HG03175 (cell line): ENCODE measurements around the gene SNAP47.

Experiments
- ATAC-seq: cut with Tn5 transposase; IDR thresholded peaks from one replicate; pipeline ENCODE4 v1.9.1; 2021; ENCODE audit warnings: mild to moderate bottlenecking, moderate library complexity; ENCODE audit not compliant: unreplicated experiment

SNAP47 gene

GRCh38 chr1:227748496-227749182, 13.4 kb downstream of the SNAP47 start:
- ATAC-seq, result no peak

DNA sequence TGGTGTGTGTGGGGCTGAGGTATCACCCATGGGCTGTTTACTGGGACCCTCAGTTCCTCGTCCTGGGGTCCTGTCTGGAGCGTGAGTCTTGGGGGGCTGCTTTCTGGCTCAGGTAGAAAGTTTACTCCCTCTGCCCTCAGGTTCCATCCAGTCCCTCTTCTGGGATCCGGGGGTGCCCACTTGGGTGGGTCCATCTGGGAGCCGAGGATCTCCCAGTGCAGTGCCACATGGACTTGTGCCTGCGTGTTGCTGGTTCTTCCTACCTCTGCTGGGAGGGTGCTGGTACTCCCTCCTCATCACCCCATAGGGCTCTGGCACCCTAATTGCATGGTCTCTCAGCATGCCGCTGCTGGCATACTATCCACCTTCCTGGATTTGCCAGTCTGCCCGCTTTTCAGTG, 14.0 kb downstream of the SNAP47 start:
- ATAC-seq, result no peak

GRCh38 chr1:227749916-227750710, 14.9 kb downstream of the SNAP47 start:
- ATAC-seq, result no peak

- no peak for ATAC-seq
These were observed 18.9 kb downstream of the SNAP47 start for GRCh38 chr1:227753999-227754711.

DNA sequence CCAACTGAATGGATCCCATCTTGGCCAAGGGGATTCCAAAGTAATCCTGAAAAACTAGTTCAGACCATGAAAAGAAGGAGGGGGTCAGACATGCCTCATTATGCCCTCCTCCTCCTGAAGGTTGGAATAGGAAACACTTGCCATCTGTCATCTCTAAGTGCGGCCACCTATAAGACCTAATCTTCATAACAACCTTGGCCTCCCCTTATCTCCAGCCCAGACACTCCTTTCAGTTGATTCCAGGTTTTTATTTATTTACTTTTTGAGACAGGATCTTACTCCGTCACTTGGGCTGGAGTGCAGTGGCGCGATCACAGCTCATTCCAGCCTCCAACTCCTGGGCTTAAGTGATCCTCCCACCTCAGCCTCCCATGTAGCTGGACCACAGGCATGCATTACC, 19.7 kb downstream of the SNAP47 start:
- no peak for ATAC-seq

- no peak for ATAC-seq
These were observed 21.1 kb downstream of the SNAP47 start for GRCh38 chr1:227756172-227756959.

DNA sequence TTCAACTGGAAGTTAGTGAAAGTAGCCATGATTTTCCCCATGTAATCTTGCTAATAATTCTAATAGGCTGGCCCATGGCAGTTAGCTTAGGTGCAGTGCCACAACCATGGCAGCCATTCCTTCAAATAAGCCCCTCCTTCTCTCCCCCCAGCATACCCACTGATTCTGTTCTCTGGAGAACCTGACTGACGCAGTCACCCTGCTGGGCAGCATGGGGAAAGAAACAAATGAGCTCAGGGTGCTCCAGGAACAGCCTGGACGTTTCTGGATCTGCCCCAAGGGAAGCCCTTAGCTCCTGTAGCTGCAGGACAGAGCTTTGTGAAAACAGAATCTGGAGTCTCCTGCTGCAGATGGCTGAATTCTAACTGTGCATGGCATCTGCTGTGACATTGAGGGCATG, 22.5 kb downstream of the SNAP47 start:
- no peak for ATAC-seq

DNA sequence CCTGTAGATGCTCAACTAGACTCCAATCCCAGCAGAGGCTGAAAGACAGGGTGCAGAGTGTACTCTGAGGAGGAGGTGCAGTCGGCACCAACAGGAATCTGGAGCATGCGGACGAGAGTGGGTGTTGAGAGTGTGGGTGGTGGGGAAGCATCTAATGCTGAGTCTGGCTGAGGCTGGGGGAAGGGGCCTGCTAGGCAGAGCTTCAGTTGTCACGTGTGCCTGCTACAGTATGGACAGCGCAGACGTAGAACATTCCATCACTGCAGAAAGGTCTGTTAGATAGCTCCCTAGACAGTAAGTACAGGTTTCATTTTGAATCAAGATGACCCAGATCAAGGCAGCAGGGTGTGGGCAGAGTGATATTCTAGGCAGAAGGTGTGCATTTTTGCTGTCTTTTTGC, 23.1 kb downstream of the SNAP47 start:
- no peak for ATAC-seq

GRCh38 chr1:227759341-227760300, 24.4 kb downstream of the SNAP47 start:
- ATAC-seq, result no peak

- no peak for ATAC-seq
These were observed 25.1 kb downstream of the SNAP47 start for GRCh38 chr1:227760377-227760776.

DNA sequence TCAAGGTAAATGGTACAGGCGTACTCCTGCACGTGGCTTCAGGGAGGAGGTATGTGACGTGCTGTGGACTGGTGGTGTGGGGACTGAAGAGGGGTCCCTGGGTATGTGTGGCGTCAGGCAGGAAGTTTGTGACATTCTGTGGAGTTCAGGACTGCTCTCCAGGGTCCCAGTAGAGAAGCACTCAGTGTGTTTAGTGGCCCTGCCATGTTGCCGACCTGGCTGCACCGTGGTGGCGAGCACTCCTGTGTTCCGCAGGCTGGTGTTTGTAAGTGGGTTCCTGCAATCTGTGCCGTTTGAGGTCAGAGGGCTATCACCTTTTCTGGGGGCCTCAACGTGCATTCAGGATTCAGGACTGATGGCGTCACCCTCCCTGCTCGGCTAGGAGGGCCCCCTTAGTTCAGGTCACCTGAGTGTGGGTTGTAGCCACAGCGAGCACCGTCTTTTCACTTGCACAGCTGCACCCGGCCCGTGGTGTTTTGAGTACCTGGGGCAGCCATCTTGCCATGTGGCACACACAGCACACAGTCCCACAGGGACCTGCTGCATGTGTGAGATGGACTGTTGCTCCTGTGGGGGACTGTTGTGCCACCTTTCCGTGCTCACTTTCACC, 26.5 kb downstream of the SNAP47 start:
- no peak for ATAC-seq

- peak; percentile 89 for ATAC-seq
These were observed 27.1 kb downstream of the SNAP47 start for GRCh38 chr1:227762231-227762911.

DNA sequence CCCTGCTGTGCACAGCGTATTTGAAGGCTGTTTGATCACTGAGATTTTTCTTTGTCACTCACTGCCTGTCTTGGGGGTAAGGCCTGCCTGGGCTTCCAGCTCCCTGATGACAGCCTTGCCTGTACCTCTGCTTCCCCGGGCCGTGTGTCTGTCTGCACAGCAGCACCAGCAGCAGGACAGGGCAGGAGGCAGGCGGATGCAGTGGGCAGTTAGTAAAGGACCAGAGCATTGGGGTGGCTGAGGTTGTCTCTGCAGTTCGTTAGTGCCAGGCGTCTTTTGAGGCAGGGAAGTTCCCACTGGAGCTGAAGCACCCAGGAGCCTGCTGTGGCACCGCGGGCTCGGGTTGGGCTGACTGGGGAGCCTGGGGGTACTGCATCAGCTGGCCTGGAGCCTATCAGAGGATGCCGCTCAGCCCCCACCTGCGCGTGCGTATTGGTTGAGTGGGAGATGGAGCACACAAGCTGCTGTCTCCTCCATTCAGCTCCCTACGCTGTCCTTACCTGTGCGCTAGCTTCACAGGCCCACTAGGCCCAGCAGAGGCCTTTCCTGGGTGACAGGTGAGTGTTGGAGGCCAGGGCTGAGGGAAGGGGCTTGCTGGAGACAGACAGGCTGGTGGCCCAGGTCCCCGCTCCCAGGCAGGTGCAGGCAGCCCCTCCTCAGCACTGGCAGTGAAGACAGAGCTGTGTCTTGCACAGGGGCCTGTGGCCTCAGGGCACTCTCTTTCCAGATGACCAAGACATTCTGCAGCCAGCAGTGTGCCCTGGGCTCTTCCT, 28.2 kb downstream of the SNAP47 start:
- no peak for ATAC-seq

DNA sequence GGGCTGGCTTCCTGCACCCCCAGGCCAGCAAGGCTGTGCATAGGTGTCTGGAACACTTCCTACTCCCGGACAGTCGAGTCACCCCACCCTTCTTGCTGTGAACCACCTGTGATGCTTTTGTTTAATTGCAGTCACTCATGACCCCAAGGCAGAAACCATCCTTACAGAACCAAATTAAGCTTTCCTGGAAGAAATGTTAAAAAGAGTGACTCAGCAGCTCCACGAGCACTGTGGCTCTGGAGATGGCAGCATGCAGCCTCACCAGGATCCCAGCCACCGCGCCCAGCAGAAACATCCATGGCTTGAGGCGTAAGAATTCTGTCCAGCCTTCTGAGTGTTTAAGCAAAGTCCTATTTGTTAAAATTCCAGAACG, 28.8 kb downstream of the SNAP47 start:
- ATAC-seq, result no peak

DNA sequence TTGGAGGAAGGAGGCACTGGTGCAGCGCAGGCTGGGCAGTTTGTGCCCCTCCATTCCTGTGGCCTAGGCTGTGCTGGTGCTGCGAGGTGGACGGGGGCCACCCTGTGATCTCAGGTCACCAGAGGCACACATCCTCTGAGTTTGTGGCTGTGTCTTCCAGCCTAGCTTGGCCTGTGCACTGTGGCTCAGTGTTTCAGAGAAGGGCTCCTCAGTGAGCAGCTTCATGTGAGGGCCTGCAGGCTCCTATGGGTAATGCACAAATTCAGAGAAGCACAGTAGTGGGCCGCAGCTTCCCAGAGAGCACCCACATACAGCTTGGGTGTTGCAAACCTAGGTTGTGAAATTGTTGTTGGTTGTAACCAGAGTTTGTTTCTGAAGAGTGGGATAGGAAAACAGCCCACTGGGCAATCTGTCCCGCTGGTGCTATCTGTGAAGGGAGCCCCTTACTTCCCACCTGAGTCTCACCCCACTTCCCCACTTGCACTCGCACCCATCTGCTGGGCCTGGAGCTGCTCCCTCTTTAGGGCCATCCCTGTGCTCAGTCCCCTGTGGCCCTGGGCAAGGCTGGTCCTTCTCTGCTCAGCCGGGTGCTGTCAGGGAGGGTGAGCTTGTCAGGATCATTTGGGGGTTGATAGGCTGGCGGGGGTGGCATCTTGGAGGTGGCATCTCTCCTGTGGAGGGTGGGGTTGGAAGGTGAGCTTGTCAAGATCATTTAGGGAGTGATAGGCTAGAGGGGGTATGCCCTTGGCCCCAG, 30.2 kb downstream of the SNAP47 start:
- no peak for ATAC-seq

DNA sequence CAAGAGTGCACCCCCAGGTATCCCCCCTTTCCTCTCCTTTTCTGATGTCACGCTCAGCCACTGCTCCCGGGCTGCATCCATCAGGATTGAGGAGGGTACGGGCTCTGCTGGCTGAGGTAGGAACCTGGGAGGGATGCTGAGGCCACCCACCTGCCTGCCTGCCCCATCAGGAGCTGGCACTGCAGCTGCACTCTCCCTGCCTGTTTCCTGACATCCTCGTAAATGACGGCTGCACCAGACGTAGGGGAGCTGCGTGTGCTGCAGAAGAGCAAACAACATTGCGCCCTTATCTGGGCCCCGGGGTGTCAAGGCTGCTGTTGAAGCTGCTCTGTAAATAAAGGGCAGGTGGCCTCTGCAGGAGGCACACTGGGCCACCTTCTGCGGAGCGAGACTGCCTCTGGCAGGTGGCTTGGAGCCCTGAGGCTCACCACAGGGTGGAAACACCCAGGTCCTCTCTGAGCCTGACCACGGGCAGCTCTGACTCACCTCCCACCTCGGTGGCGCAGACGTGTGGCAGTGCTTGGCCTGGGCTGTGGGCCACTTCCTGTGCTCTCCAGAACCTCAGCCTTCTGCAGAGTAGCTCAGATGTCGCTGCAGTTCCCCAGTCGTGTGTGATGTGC, 30.9 kb downstream of the SNAP47 start:
- ATAC-seq, result no peak

GRCh38 chr1:227766653-227767277, 31.5 kb downstream of the SNAP47 start:
- no peak for ATAC-seq
